ENCODE results near the gene FAH. TPM values are rescaled to one million over a fixed set of nuclear protein-coding genes. Genes with fewer than 3 reads are reported as not detected.

Gene FAH
- total RNA-seq, 1 experiment from 2014 or later = 21.5 TPM

- H3K4ac ChIP-seq (ENCODE audit: low read depth, low read length) = no peak overlapping the region
- H3K56ac ChIP-seq (ENCODE audit: insufficient read length, low read depth, low read length) = no peak overlapping the region
- H3K4me2 ChIP-seq (ENCODE audit: insufficient read depth, insufficient read length, low read length) = no peak overlapping the region
- no peak overlapping the region for H2AK5ac ChIP-seq (ENCODE audit: insufficient read length, low read length)
- no peak overlapping the region for H4K8ac ChIP-seq (replicated peaks; ENCODE audit: insufficient read length, low read depth, low read length)
- no peaks in the 10 kb centered on the region for H3K79me1 ChIP-seq (ENCODE audit: insufficient read depth, low read depth, low read length, poor library complexity, severe bottlenecking)
- H3K79me2 ChIP-seq (ENCODE audit: insufficient read depth, low read length) = no peaks in the 10 kb centered on the region; the same call in 1 of the 2 replicates
- no peak overlapping the region for H2BK12ac ChIP-seq (ENCODE audit: insufficient read length, low read depth, low read length)
- no peak overlapping the region for H2BK15ac ChIP-seq (ENCODE audit: low read depth, low read length)
- no CpG with 5 or more reads among the region's 5 CpGs for WGBS (ENCODE audit: extremely low coverage, insufficient read length, low lambda C conversion rate)
- Mint-ChIP-seq H3K9me3 (no peaks in the 10 kb centered on the region), H3K27me3 (ENCODE audit: low read depth) (no peaks in the 10 kb centered on the region), H3K27ac (no peak overlapping the region; a peak in 3 of 7 replicates), H3K4me3 (no peak overlapping the region), H3K36me3 (ENCODE audit: insufficient read depth in 1 of 3, low read depth in 3 of 3) (peaks cover 11 to 36% (median 13%) of the 10 kb centered on the region in 3 experiments), H3K4me1 (peaks cover 6 to 9% of the 10 kb centered on the region in 2 experiments; a peak in 3 of 4 replicates)
- no peak overlapping the region for H3K23ac ChIP-seq (ENCODE audit: insufficient read length, low read depth, low read length)
- no peaks in the 10 kb centered on the region for H3K4me1 ChIP-seq (ENCODE audit: insufficient read depth, low read length)
- H3K14ac ChIP-seq (ENCODE audit: insufficient read depth, low read length) = no peak overlapping the region
- H3K27me3 ChIP-seq (ENCODE audit: insufficient read depth, low read length) = no peaks in the 10 kb centered on the region
- H3K18ac ChIP-seq (ENCODE audit: insufficient read length, low read depth, low read length) = no peak overlapping the region
- no peaks in the 10 kb centered on the region for H3K23me2 ChIP-seq (ENCODE audit: insufficient read length, low read depth, low read length, poor library complexity, severe bottlenecking)
- no peak overlapping the region for H3K27ac ChIP-seq (ENCODE audit: insufficient read length, low read depth, low read length)
- H4K20me1 ChIP-seq (ENCODE audit: control insufficient read depth, insufficient read depth, insufficient read length) = no peaks in the 10 kb centered on the region
- no peak overlapping the region for H2AFZ ChIP-seq (ENCODE audit: low read length)
- no peak for DNase-seq
- H2BK5ac ChIP-seq (ENCODE audit: insufficient read length, low read length) = no peak overlapping the region
- H2BK20ac ChIP-seq (ENCODE audit: low read depth, low read length, poor library complexity, severe bottlenecking) = no peak overlapping the region
- no peak overlapping the region for H3K9ac ChIP-seq (ENCODE audit: extremely low read depth, insufficient read length, low read length)
- H4K91ac ChIP-seq (ENCODE audit: insufficient read length, low read depth, low read length) = no peak overlapping the region
- no peak overlapping the region for H4K5ac ChIP-seq (ENCODE audit: insufficient read length, low read depth, low read length)
- no peak overlapping the region for H2BK120ac ChIP-seq (ENCODE audit: low read depth, low read length, poor library complexity, severe bottlenecking)
- TF ChIP-seq CTCF (conservative IDR thresholded peaks at IDR 0.05) = no peak
- H3T11ph ChIP-seq (ENCODE audit: low read length) = no peak overlapping the region
- H3K9me3 ChIP-seq (ENCODE audit: control insufficient read depth, low read depth, low read length) = no peaks in the 10 kb centered on the region
Measured at GRCh38 chr15:80159301-80159700, 6.5 kb downstream of the FAH start.

Data from H9 (cell line).